MV-4-11 (cell line): ENCODE data around the gene HYAL1.
"Not testable (repeated sequence)": the region's sequence is repeated elsewhere in the genome, so short reads cannot be mapped to it uniquely, and the experiment has no call there.

Source experiments
- DNase-seq: peaks from one replicate; lab custom pipeline; 2025; lab: John Stamatoyannopoulos, UW

The HYAL1 gene

DNA sequence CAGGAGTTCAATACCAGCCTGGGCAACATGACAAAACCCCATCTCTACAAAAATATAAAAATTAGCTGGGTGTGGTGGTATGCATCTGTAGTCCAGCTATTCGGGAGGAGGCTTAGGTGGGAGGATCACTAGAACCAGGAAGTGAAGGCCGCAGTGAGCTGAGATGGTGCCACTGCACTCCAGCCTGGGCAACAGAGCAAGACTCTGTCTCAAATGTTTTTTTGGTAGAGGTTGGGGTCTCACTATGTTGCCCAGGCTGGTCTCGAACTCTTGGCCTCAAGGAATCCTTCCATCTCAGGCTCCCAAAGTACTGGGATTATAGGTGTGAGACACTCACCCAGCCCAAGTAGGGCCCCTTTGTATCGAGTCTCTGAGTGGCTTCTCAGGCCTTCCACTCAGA lies 9.3 kb downstream of the HYAL1 start:
- DNase-seq = no peak

DNA sequence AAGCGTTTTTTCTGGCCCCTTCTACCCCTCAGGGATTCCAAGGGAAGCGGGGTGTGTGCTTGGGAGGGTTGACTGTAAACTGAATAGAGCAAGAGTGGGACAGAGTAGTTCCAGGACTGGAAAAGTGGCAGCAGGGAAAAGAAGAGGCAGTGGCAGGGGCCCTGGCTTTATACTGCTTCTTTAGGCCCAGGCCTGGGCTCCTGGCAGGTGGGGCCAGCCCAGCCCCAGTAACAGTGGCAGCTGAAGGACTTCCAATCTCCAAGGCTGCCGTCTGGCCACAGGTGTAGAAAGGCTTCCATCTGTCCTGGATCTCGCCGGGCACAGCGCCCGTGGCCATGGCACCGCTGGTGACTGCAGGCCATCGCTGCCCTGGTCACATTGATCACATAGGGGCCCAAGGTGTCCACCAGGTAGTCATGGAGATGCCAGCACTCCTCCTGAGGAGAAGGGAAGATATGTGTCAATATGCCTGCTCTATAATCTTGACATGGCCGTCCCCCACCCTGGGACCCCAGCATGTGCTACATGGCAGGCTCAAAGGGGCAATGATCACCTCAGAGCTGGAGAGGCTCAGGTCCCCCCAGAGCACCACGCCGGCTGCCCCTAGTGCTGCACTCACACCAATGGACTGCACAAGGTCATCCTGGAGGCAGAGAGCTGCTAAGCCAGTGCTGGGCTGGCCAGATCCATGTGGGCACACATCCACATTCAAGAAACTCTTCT lies 10.1 kb downstream of the HYAL1 start:
- no peak for DNase-seq

GRCh38 chr3:50292159-50293078 lies 11.0 kb downstream of the HYAL1 start, which contains the start of gene IFRD2:
Gene IFRD2 (minus strand): TSS chr3:50292429. CDS start chr3:50292274, 155 bp downstream.
- DNase-seq = peak; percentile 97

GRCh38 chr3:50290161-50290641 lies 13.2 kb downstream of the HYAL1 start:
- DNase-seq = no peak

DNA sequence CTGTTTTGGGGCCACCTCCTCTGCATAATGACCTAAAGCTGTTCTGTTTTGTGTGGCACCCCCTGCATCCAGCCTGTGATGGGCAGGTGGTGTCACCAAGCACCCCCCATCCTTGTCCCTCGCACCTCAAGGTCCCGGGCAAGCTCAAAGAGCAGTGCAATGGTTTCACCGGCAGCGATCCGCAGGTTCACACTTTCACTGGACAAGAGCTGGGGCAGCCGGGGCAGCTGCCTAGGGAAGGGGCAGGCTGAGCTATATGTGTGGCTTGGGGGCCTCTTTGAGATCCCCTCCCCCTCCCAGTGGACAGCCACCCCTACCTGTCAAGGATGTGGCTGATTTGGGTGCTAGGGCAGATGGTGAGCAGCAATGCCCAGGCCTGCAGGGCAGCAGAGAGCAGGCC lies 14.2 kb downstream of the HYAL1 start:
- DNase-seq = no peak

DNA sequence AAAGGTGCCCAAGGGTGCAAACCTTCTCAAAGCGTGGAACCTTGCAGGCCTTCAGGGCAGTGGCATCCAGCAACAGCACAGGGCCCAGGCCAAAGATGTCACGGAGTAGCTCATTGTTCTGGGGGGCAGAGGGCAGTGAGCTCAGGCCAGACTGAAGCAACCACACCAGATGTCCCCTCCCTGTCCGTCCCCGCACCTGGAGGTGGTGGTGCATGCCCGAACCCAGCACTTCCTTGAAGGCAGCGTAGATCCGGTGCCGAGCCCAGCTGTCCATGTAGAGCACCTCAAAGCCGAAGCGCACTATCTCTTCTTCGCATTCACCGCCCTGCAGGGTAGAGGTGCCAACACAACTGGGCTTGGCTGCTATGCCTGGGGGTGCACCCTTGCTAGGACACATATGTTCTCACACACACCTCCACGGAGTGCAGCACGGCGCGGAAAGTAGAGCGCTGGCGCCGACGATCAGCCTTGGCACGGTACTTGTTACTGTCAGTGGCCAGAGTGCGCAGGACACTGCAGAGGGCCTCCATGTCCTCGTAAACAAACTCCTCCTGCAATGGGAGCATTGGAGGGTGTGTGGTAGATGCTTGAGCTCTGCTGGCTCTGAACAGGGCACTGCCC lies 14.9 kb downstream of the HYAL1 start:
- DNase-seq = no peak

GRCh38 chr3:50287262-50287661 lies 16.1 kb downstream of the HYAL1 start:
- no peak for DNase-seq

DNA sequence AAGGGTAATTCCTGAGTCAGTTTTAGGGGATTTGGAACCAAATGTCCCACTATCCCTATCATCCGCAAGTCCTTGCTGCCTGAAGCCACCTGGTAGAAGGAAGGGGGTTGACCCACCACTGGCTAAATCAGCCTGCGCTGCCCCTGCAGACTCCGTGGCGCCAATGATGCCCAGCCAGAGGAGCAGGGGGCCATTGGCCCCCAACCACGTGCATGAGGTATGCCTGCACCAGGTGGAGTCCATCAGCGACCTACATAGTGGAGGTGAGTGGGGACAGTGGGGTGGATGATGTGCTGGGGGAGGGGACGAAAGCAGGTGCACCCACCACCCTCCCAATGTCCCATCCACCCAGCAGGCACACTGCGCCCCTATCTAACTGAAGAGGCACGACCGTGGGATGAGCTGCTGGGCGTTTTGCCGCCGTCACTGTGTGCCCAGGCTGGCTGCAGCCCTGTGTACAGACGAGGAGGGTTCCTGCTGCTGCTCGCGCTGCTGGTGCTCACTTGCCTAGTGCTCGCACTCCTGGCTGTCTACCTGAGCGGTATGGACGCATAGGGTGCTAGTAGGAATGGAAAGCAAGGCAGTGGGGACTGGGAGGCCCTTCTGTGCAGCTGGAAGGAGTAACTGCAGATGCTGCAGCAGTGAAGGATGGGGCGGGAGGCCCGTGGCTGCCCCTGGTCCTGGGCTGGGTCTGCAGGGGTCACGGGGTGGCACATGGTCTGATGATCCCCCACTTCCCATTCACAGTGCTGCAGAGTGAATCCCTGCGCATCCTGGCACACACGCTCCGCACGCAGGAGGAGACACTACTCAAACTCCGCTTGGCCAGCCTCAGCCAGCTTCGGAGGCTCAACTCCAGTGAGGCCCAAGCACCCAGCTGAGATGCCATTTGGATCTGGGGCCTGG lies 16.8 kb downstream of the HYAL1 start:
- DNase-seq = no peak

GRCh38 chr3:50284121-50284520 lies 19.3 kb downstream of the HYAL1 start:
- not testable (repeated sequence) for DNase-seq

DNA sequence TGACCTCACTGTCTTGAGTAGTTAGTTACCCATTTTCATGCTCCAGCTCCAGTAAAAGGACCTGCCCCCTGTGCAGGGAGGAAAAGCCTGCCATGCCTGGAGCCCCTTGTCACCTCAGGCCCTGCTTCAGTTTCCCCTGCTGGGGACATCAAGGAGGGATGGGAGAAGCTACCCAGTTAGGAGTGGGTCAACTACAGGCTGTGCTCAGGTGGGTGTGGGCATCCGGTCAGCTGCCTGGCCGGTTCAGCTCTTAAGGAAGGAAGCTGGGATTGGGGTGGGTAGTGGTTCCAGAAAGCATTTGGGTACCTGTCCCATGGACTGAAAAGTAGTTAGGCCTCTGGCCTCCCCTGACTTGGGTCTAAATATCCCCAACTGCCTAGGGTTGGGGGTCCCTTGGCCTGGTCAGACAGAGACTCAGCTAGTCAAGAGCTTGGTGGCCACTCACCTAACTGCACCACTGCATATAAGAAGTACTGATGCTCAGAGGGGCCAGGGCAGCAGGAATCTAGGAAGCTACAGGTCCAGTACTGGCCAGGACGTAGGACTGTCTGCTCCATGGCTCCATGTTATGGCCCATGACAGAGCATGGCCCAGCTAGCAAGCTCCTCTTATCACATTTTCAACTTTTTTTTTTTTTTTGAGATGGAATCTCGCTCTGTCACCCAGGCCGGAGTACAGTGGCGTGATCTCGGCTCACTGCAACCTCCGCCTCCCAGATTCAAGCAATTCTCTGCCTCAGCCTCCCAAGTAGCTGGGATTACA lies 23.9 kb downstream of the HYAL1 start:
- no peak for DNase-seq

GRCh38 chr3:50278880-50279224 lies 24.5 kb downstream of the HYAL1 start, which contains the start of gene LSMEM2:
Gene LSMEM2 (plus strand): TSS chr3:50279087. CDS start chr3:50279114, 27 bp downstream.
- no peak for DNase-seq

DNA sequence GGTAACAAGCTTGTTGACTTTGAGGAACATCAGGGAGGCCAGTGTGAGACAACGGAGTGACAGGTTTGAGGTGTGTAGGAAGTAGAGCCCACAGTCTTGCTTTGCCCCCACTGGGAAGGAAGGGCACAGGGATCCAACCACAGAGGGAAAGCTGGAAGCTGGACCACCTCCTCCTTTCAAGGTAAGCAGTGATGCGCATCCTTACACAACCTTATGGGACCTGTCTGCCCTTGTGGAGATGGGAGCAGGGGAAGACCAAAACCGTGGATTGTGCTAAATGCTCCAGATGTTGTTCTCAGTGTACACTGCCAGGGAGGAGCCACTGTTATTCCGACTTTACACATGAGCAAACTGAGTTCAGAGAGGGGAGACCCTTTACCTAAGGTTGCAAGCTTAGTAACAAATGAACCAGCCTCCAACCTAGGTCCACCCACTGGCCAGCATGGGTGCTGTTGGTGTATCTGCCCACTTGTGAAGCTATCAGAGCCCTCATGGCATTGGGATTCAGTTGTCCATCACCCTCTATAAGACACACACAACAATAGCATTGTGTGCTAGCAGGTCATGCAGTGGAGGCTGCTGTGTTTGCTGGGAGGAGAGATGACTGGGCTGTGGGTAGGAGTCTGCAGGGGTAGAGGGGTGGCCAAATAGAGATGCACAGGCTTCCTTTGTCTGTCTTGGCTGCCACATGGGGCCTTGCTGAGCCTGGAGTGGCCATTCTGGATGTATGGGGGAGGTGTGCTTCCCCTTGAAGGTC lies 25.1 kb downstream of the HYAL1 start:
- DNase-seq = no peak

DNA sequence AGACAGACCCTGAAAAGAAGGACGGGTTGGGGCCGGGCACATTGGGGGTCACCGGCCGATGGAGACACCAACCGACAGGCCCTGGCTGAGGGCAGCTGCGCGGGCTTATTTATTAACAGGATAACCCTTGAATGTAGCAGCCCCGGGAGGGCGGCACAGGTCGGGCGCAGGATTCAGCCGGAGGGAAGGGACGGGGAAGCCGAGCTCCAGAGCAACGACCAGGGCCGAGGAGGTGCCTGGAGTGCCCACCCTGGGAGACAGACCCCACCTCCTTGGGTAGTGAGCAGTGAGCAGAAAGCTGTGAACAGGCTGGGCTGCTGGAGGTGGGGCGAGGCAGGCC lies 26.6 kb downstream of the HYAL1 start:
- no peak for DNase-seq

GRCh38 chr3:50275996-50276761 lies 27.2 kb downstream of the HYAL1 start:
- DNase-seq = no peak

- DNase-seq = no peak
Observed at GRCh38 chr3:50275141-50275995, 28.0 kb downstream of the HYAL1 start.

GRCh38 chr3:50274371-50275104 lies 28.8 kb downstream of the HYAL1 start:
- peak; percentile 42 for DNase-seq

DNA sequence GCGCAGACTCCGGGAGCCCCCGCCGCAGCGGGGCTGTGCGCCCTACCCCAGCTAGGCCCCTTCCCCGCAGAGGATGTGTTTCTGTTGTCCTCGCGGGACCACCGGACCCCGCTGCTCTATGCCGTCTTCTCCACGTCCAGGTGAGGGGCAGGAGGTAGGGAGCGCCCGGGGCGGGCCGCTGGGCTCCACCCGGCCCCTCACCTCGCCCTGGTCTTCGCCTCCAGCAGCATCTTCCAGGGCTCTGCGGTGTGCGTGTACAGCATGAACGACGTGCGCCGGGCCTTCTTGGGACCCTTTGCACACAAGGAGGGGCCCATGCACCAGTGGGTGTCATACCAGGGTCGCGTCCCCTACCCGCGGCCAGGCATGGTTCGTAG lies 29.7 kb downstream of the HYAL1 start:
- no peak for DNase-seq
